OCI-LY7 (cell line): ENCODE measurements around the gene CFAP65. TPM values are rescaled to one million over a fixed set of nuclear protein-coding genes. Genes with fewer than 3 reads are reported as not detected.

ENCODE experiments used
- BruUV-seq: library from RNA; stranded (reverse); fragments of 400-500 nt; replicated peaks from 2 replicates; lab custom pipeline; 2021; lab: Mats Ljungman, UMichigan
- CTCF ChIA-PET: fragments of 300-600 bp; sonication (Branson Sonifier 250); formaldehyde crosslinking; loops from one replicate; lab custom pipeline; 2022; ENCODE audit warnings: antibody characterized with exemption; ENCODE audit not compliant: unreplicated experiment; lab: Charles Lee
- POLR2A ChIA-PET: fragments of 300-600 bp; sonication (Branson Sonifier 250); formaldehyde crosslinking; loops from one replicate; lab custom pipeline; 2022; ENCODE audit warnings: antibody characterized with exemption; lab: Charles Lee
- DNase-seq: peaks from one replicate; pipeline ENCODE4 v3.0.0-alpha.2; 2015; ENCODE audit warnings: low spot score
- H2AFZ ChIP-seq: fragments of 200-600 bp; sonication (generic), shearing (Covaris generic); 2 replicates; pipeline ENCODE4 v1.6.1; 2014; ENCODE audit warnings: mild to moderate bottlenecking, antibody characterized with exemption, low read length, moderate library complexity
- H3K27ac ChIP-seq: fragments of 200-600 bp; sonication (generic); 2 replicates; pipeline ENCODE4 v1.5.1; 2014; ENCODE audit warnings: mixed run types, low read depth, mild to moderate bottlenecking, moderate library complexity, low read length, inconsistent platforms; ENCODE audit not compliant: poor library complexity, severe bottlenecking
- H3K36me3 ChIP-seq: fragments of 200-600 bp; sonication (generic); 2 replicates; pipeline ENCODE4 v1.6.1; 2014; ENCODE audit warnings: mild to moderate bottlenecking, antibody characterized with exemption, low read length, moderate library complexity, mixed read lengths; ENCODE audit not compliant: insufficient read depth
- H3K4me1 ChIP-seq: fragments of 200-600 bp; sonication (generic); 2 replicates; pipeline ENCODE4 v1.5.1; 2014; ENCODE audit warnings: mild to moderate bottlenecking, low read length; ENCODE audit not compliant: insufficient read depth, poor library complexity, severe bottlenecking
- H3K4me2 ChIP-seq: fragments of 200-600 bp; sonication (generic); 2 replicates; pipeline ENCODE4 v1.6.1; 2014; ENCODE audit warnings: mild to moderate bottlenecking, low read length
- H3K4me3 ChIP-seq: fragments of 200-600 bp; sonication (generic); 2 replicates; pipeline ENCODE4 v1.5.1; 2014; ENCODE audit warnings: mild to moderate bottlenecking, low read depth, low read length; ENCODE audit not compliant: poor library complexity, severe bottlenecking
- H3K79me2 ChIP-seq: fragments of 200-600 bp; sonication (generic); 2 replicates; pipeline ENCODE4 v1.6.1; 2016; ENCODE audit warnings: low read depth, mild to moderate bottlenecking, low read length, moderate library complexity, mixed read lengths; ENCODE audit not compliant: insufficient read depth
- H3K9me2 ChIP-seq: fragments of 200-600 bp; sonication (generic); 2 replicates; pipeline ENCODE4 v1.6.1; 2016; ENCODE audit warnings: mild to moderate bottlenecking, low read length, mixed read lengths; ENCODE audit not compliant: insufficient read depth
- H3K9me3 ChIP-seq: fragments of 200-600 bp; sonication (generic); 2 replicates; pipeline ENCODE4 v1.6.1; 2014; ENCODE audit warnings: mild to moderate bottlenecking, mixed run types, low read length, mixed read lengths
- H4K20me1 ChIP-seq: fragments of 200-600 bp; sonication (generic); 2 replicates; pipeline ENCODE4 v1.6.1; 2014; ENCODE audit warnings: mild to moderate bottlenecking, antibody characterized with exemption, low read length, moderate library complexity, mixed read lengths; ENCODE audit not compliant: insufficient read depth
- EZH2phosphoT487 ChIP-seq: fragments of 200-600 bp; sonication (generic); IDR thresholded peaks from 2 replicates; pipeline ENCODE4 v1.6.1; 2018; ENCODE audit warnings: low read depth, borderline replicate concordance, mild to moderate bottlenecking, mixed run types, antibody characterized with exemption, low read length, moderate library complexity, mixed read lengths
- intact Hi-C: fragments of 100-400 bp; cut with micrococcal nuclease; formaldehyde crosslinking; loops from one replicate; pipeline ENCODE4 v1.10.0; 2022; ENCODE audit not compliant: unreplicated experiment
- total RNA-seq, 2 experiments: library from RNA; depleted of rRNA in 1 of 2; stranded (reverse); fragments of >200 nt in 1 of 2; shearing (Covaris generic) in 1 of 2; gene quantifications; 2 replicates each; pipeline ENCODE4 v1.2.3, GENCODE V29; 2014 to 2022
- TF ChIP-seq, protein P1 (sequence below): fragments of 200-600 bp; sonication (generic); conservative IDR thresholded peaks from 2 replicates; pipeline ENCODE4 v1.5.1; 2014; ENCODE audit warnings: mild to moderate bottlenecking, antibody characterized with exemption, low read length, moderate library complexity, mixed read lengths

The CFAP65 gene
- total RNA-seq, 2 experiments from 2014 or later: not detected

DNA sequence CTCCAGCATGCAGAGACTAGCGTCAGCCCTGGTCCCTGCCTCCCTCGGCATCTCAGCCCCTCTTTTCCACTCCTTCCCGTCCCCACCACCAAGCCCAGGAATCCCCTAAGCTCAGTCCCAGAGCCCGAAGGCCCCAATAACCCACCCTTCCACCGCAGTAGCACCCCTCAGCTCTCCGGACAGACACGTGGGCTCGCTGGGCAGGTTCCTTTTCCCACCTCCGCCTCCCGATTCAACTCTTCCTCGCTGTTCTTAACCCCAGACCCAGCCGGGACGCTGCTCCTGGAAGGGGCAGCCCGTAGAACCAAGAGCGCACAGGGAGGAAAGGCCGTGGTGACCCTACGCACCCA is 18.0 kb upstream of the CFAP65 start:
- Histone ChIP-seq H3K4me2 (no peak overlapping the region), H2AFZ (no peak overlapping the region), H3K79me2 (no peaks in the 10 kb centered on the region), H3K4me1 (no peaks in the 10 kb centered on the region), H3K9me3 (no peaks in the 10 kb centered on the region), H3K4me3 (no peak overlapping the region), H3K9me2 (no peaks in the 10 kb centered on the region), H3K36me3 (no peaks in the 10 kb centered on the region), H4K20me1 (no peaks in the 10 kb centered on the region), H3K27ac (no peak overlapping the region)
- DNase-seq: no peak
- intact Hi-C loops: loop anchor here (2.0 to 5.0 kb wide), 2 partner anchors 43 to 235 kb away; no protein-coding TSS in a partner anchor
- BruUV-seq: no TSS peak
- ChIA-PET CTCF (no interaction called here), POLR2A (no interaction called here)
- TF ChIP-seq EZH2phosphoT487: no peak
- TF ChIP-seq, protein P1, sequence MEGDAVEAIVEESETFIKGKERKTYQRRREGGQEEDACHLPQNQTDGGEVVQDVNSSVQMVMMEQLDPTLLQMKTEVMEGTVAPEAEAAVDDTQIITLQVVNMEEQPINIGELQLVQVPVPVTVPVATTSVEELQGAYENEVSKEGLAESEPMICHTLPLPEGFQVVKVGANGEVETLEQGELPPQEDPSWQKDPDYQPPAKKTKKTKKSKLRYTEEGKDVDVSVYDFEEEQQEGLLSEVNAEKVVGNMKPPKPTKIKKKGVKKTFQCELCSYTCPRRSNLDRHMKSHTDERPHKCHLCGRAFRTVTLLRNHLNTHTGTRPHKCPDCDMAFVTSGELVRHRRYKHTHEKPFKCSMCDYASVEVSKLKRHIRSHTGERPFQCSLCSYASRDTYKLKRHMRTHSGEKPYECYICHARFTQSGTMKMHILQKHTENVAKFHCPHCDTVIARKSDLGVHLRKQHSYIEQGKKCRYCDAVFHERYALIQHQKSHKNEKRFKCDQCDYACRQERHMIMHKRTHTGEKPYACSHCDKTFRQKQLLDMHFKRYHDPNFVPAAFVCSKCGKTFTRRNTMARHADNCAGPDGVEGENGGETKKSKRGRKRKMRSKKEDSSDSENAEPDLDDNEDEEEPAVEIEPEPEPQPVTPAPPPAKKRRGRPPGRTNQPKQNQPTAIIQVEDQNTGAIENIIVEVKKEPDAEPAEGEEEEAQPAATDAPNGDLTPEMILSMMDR: no peak

DNA sequence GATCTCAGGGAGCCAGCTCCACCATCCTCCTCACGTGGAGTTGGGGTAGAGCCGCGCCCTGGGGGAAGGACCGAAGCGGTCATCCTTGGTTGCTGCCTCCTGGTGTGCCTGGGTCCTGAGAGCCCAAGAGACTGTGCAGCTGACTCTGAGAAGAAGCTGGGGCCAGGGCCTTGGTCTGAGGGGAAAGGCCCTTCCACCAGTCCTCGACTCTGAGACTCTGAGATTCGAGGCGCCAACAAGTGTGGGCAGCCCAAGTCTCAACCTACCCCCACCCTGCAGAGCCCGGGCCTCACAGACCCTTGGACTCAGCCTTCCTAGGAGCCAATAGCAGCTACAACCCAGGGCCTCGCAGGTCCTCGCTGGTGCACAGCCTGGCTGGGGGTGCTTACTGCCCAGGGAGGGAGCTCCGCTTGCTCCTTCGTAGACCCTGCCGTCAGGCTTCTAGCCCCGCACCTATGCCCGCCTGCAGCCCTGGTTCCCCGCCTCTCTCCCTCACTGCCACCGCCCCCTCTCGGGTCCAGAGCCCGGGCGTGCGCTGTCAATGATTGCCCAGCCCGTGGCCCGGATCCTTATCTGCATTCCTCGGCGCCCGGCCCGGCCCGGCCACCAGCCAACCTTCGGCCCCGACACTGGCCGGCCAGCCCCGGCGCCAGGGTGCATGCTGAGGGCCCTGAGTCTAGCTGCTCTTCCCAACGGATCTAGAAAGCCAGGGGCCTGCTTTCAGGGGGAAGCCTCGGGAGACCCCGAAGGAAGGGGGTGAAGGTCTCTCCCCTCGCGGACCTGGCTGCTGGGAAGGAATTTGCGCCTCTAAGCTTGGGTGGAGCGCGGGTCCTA is 17.4 kb upstream of the CFAP65 start:
- no peak overlapping the region for H2AFZ ChIP-seq
- DNase-seq: no peak
- H3K4me1 ChIP-seq: no peaks in the 10 kb centered on the region
- no TSS peak for BruUV-seq
- ChIA-PET POLR2A (no interaction called here), CTCF (interaction anchor here (0.8 to 1.1 kb wide), 2 partner anchors 63 to 95 kb away, joined by 3 to 4 read pairs; no protein-coding TSS in a partner anchor)
- TF ChIP-seq, protein P1: no peak
- no peak for TF ChIP-seq EZH2phosphoT487
- no peaks in the 10 kb centered on the region for H3K79me2 ChIP-seq
- no peaks in the 10 kb centered on the region for H4K20me1 ChIP-seq
- intact Hi-C loops: loop anchor here (1.0 to 5.0 kb wide), 4 partner anchors 44 to 236 kb away; no protein-coding TSS in a partner anchor
- no peak overlapping the region for H3K4me2 ChIP-seq
- H3K4me3 ChIP-seq: no peak overlapping the region
- H3K9me3 ChIP-seq: no peaks in the 10 kb centered on the region
- H3K36me3 ChIP-seq: no peaks in the 10 kb centered on the region
- H3K9me2 ChIP-seq: no peaks in the 10 kb centered on the region
- H3K27ac ChIP-seq: no peak overlapping the region
